ENCODE results near the gene PRKG1. TPM values are rescaled to one million over a fixed set of nuclear protein-coding genes. Genes with fewer than 3 reads are reported as not detected.

PRKG1 gene
- total and polyA plus RNA-seq, 2 experiments from 2014 or later = 18.2 to 21.1 TPM

- TF ChIP-seq ZNF462 (CRISPR knock-in tag; IDR thresholded peaks at IDR 0.05) (no peak), NANOG (IDR thresholded peaks at IDR 0.05; ENCODE audit: borderline replicate concordance) (no peak), EZH2phosphoT487 (IDR thresholded peaks at IDR 0.05; ENCODE audit: unreplicated experiment) (no peak), EZH2 (IDR thresholded peaks at IDR 0.05; ENCODE audit: low read depth, unreplicated experiment) (no peak), JUNB (IDR thresholded peaks at IDR 0.05; ENCODE audit: unreplicated experiment) (no peak), REST (IDR thresholded peaks at IDR 0.05; ENCODE audit: unreplicated experiment) (no peak), ZNF331 (CRISPR knock-in tag; IDR thresholded peaks at IDR 0.05; ENCODE audit: low read depth) (no peak)
Measured at GRCh38 chr10:51176976-51177695, 102.8 kb downstream of the PRKG1 start (continued).

Measured in GM23338 (cell line).